Activated CD4-positive, alpha-beta T cell treated with anti-CD3 and anti-CD28 coated beads, Interleukin-2, amount 50 U/mL, for 1 hour (primary cell): ENCODE measurements around the gene SORBS1.

ENCODE experiments used
- DNase-seq: peaks from one replicate; pipeline ENCODE4 v3.0.0-alpha.2; 2020

The SORBS1 gene

GRCh38 chr10:95405655-95406054 is 155.5 kb downstream of the SORBS1 start:
- no peak for DNase-seq

- no peak for DNase-seq
Observed at GRCh38 chr10:95404864-95405263, 156.3 kb downstream of the SORBS1 start.

GRCh38 chr10:95404462-95404858 is 156.7 kb downstream of the SORBS1 start:
- DNase-seq = no peak

- DNase-seq = no peak
Observed at GRCh38 chr10:95403700-95404461, 157.3 kb downstream of the SORBS1 start.

GRCh38 chr10:95401704-95402469 is 159.3 kb downstream of the SORBS1 start:
- no peak for DNase-seq

- DNase-seq = no peak
Observed at GRCh38 chr10:95400787-95401186, 160.4 kb downstream of the SORBS1 start.

GRCh38 chr10:95399183-95399582 is 162.0 kb downstream of the SORBS1 start:
- no peak for DNase-seq

GRCh38 chr10:95397747-95398146 is 163.4 kb downstream of the SORBS1 start:
- DNase-seq = no peak

GRCh38 chr10:95395947-95396449 is 165.2 kb downstream of the SORBS1 start:
- DNase-seq = no peak

- no peak for DNase-seq
Observed at GRCh38 chr10:95394161-95394880, 166.8 kb downstream of the SORBS1 start.

GRCh38 chr10:95392681-95393164 is 168.4 kb downstream of the SORBS1 start:
- DNase-seq = no peak

GRCh38 chr10:95392217-95392584 is 169.0 kb downstream of the SORBS1 start:
- DNase-seq = no peak

GRCh38 chr10:95391581-95392216 is 169.5 kb downstream of the SORBS1 start:
- DNase-seq = no peak

- no peak for DNase-seq
Observed at GRCh38 chr10:95391164-95391563, 170.0 kb downstream of the SORBS1 start.

GRCh38 chr10:95389982-95390381 is 171.2 kb downstream of the SORBS1 start:
- no peak for DNase-seq

GRCh38 chr10:95389176-95389575 is 172.0 kb downstream of the SORBS1 start:
- DNase-seq = no peak

- DNase-seq = no peak
Observed at GRCh38 chr10:95388539-95388938, 172.6 kb downstream of the SORBS1 start.

- no peak for DNase-seq
Observed at GRCh38 chr10:95388109-95388471, 173.1 kb downstream of the SORBS1 start.

- DNase-seq = no peak
Observed at GRCh38 chr10:95384011-95384704, 177.0 kb downstream of the SORBS1 start.

- no peak for DNase-seq
Observed at GRCh38 chr10:95382596-95382995, 178.6 kb downstream of the SORBS1 start.

GRCh38 chr10:95382174-95382573 is 179.0 kb downstream of the SORBS1 start:
- no peak for DNase-seq

- no peak for DNase-seq
Observed at GRCh38 chr10:95377950-95378349, 183.2 kb downstream of the SORBS1 start.
